GM12892 (cell line): ENCODE data around the gene DGLUCY.

Source experiments
- POLR2A ChIP-seq: IDR thresholded peaks from 2 replicates; pipeline ENCODE4 v1.6.1; 2011; ENCODE audit warnings: low read depth, low read length, control low read depth
- POLR2AphosphoS5 ChIP-seq: IDR thresholded peaks from 2 replicates; pipeline ENCODE4 v1.6.1; 2011; ENCODE audit warnings: low read depth, low read length, control low read depth
- TAF1 ChIP-seq: IDR thresholded peaks from 2 replicates; pipeline ENCODE4 v1.6.1; 2011; ENCODE audit warnings: low read depth, mild to moderate bottlenecking, control low read depth, low read length, borderline replicate concordance

DNA sequence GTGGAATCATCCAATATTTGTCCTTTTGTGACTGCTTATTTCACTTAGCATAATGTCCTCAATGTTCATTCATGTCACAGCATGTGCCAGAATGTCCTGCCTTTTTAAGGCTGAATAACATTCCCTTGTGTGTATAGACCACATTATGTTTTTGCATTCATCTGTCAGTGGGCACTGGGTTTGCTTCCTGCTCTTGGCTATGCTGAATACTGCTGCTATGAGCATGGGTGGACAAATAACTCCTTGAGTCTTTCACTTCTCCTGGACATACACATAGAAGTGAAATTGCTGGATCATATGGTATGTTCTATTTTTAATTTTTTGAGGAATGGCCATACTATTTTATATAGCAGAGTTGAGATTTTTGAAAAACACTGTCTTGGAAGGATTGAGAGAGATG, 83.8 kb downstream of the DGLUCY start:
- TF ChIP-seq POLR2AphosphoS5 (no peak), POLR2A (no peak), TAF1 (no peak)
